ENCODE data around the gene PLCL2.

- TF ChIP-seq EZH2 (IDR thresholded peaks at IDR 0.05; ENCODE audit: borderline replicate concordance, low read length): no peak
- no peak for TF ChIP-seq CTCF (conservative IDR thresholded peaks at IDR 0.05 in 1 of 2, IDR thresholded peaks at IDR 0.05 in 1 of 2; ENCODE audit: extremely low read depth in 1 of 2, insufficient read depth in 1 of 2, low read depth in 1 of 2, low read length in 2 of 2)
Measured at GRCh38 chr3:17078926-17079465, 194.2 kb downstream of the PLCL2 start.

Measured in mammary epithelial cell (primary cell).